Gastroesophageal sphincter (tissue), 4 donors: ENCODE data around the gene ZNRF3. TPM values are rescaled to one million over a fixed set of nuclear protein-coding genes. Genes with fewer than 3 reads are reported as not detected.

Experiments used
- ATAC-seq: fragments of 150-250 bp; one replicate; pipeline ENCODE4 v1.9.1; 2016; ENCODE audit warnings: mild to moderate bottlenecking, moderate library complexity
- H3K27ac ChIP-seq, 4 donors: fragments of 200-600 bp; sonication (generic) in 3 of 4; 1 replicate in 3 of 4; 2 replicates in 1 of 4; pipeline ENCODE4 v1.5.1; 2016 to 2019
- H3K27me3 ChIP-seq: fragments of 200-600 bp; sonication (generic); one replicate; pipeline ENCODE4 v1.5.1; 2019
- H3K36me3 ChIP-seq, 2 donors: fragments of 200-600 bp; sonication (generic); one replicate each; pipeline ENCODE4 v1.5.1; 2019; ENCODE audit warnings: control low read depth in 1 of 2
- H3K4me1 ChIP-seq, 3 donors: fragments of 200-600 bp; sonication (generic); 1 replicate in 2 of 3; 2 replicates in 1 of 3; pipeline ENCODE4 v1.5.1; 2016 to 2019; ENCODE audit warnings: control low read depth in 2 of 3
- H3K4me3 ChIP-seq, 2 donors: fragments of 200-600 bp; sonication (generic); one replicate each; pipeline ENCODE4 v1.5.1; 2019; ENCODE audit warnings: mild to moderate bottlenecking in 1 of 2, moderate library complexity in 1 of 2
- H3K9me3 ChIP-seq, 3 donors: fragments of 200-600 bp; sonication (generic); one replicate each; pipeline ENCODE4 v1.5.1; 2017 to 2019; ENCODE audit warnings: control low read depth in 2 of 3
- EP300 ChIP-seq: sonication (generic); formaldehyde crosslinking; IDR thresholded peaks from one replicate; pipeline ENCODE4 v1.6.1; 2017; ENCODE audit warnings: antibody characterized with exemption, mild to moderate bottlenecking
- POLR2A ChIP-seq, 2 donors: fragments of 450-650 bp; IDR thresholded peaks; one replicate each; pipeline ENCODE4 v1.6.1; 2017; ENCODE audit warnings: antibody characterized with exemption in 2 of 2, mild to moderate bottlenecking in 2 of 2, moderate library complexity in 1 of 2
- POLR2AphosphoS5 ChIP-seq: sonication (generic); formaldehyde crosslinking; IDR thresholded peaks from one replicate; pipeline ENCODE4 v1.6.1; 2017; ENCODE audit warnings: antibody characterized with exemption
- WGBS, 2 donors: methylation state at CpG; one replicate each; pipeline ENCODE4 v1.1.5; 2018; ENCODE audit warnings: low coverage in 1 of 2; 5-methylcytosine and 5-hydroxymethylcytosine counted together
- total RNA-seq, 4 donors: library from RNA; depleted of rRNA; stranded (reverse); fragments of >200 nt; gene quantifications; one replicate each; pipeline ENCODE4 v1.1.0, GENCODE V29; 2016
- TF ChIP-seq, protein P1 (sequence below), 4 experiments: fragments of 200-600 bp in 2 of 4; fragments of 450-650 bp in 2 of 4; sonication (generic) in 1 of 4; IDR thresholded peaks; one replicate each; pipeline ENCODE4 v1.5.1; 2017 to 2019; ENCODE audit warnings: antibody characterized with exemption in 4 of 4, mild to moderate bottlenecking in 2 of 4, moderate library complexity in 2 of 4

Gene ZNRF3
- total RNA-seq, 4 donors from 2014 or later: 14.8 to 27.7 (median 19.8) TPM

DNA sequence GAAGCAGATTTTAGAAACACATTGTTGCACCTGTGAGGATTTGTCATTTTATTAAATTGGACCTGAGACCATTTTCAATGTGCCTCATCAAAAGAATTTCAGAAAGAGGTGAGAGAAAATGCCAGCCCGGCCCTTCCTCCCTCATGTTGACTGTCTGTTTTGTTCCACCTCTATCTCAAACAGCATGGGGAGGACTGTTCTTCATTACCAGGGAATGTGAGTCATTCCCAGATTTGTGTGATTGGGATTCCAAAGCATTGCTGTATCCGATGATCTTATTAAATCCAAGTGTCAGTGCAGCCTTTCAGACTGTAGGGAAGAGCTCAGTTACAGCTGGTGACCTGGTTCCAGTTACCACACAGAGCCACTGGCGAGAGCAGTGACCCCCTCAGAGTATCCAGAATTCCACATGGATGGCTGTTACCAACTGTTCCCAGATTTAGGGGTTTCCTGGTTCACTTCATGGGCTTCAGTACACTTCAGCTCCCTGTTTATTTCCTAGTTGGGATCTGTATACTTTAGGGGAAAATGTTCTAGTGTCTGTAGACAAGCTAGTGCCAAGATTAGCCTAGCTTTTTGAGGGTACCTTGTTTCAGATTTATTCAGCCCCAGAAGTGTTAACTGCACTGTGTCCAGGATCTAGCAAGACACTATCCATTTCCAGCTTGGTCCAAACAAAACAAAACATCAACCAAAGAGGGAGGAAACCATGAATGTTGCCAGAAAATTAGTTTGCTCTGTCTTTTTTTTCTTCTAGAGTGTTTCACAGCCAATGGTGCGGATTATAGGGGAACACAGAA is 210.3 kb downstream of the ZNRF3 start:
- TF ChIP-seq EP300 (no peak), POLR2A (IDR thresholded peaks at IDR 0.05) (no peak), POLR2AphosphoS5 (peak; percentile 20)
- TF ChIP-seq, protein P1, sequence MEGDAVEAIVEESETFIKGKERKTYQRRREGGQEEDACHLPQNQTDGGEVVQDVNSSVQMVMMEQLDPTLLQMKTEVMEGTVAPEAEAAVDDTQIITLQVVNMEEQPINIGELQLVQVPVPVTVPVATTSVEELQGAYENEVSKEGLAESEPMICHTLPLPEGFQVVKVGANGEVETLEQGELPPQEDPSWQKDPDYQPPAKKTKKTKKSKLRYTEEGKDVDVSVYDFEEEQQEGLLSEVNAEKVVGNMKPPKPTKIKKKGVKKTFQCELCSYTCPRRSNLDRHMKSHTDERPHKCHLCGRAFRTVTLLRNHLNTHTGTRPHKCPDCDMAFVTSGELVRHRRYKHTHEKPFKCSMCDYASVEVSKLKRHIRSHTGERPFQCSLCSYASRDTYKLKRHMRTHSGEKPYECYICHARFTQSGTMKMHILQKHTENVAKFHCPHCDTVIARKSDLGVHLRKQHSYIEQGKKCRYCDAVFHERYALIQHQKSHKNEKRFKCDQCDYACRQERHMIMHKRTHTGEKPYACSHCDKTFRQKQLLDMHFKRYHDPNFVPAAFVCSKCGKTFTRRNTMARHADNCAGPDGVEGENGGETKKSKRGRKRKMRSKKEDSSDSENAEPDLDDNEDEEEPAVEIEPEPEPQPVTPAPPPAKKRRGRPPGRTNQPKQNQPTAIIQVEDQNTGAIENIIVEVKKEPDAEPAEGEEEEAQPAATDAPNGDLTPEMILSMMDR (IDR thresholded peaks at IDR 0.05): no peak
- Histone ChIP-seq H3K4me1 (peaks cover 0 to 29% (median 0%) of the 10 kb centered on the region in 3 donors), H3K4me3 (no peak overlapping the region), H3K36me3 (peaks cover 0 to 12% of the 10 kb centered on the region in 2 donors), H3K9me3 (no peaks in the 10 kb centered on the region), H3K27ac (peak overlapping the region in 3 of 4 donors; percentile 28 to 60 (median 50)), H3K27me3 (no peaks in the 10 kb centered on the region)
- ATAC-seq: peak; percentile 88
- 37 to 70% methylated on average over 2 to 4 of the region's 4 CpGs for WGBS, 2 donors

DNA sequence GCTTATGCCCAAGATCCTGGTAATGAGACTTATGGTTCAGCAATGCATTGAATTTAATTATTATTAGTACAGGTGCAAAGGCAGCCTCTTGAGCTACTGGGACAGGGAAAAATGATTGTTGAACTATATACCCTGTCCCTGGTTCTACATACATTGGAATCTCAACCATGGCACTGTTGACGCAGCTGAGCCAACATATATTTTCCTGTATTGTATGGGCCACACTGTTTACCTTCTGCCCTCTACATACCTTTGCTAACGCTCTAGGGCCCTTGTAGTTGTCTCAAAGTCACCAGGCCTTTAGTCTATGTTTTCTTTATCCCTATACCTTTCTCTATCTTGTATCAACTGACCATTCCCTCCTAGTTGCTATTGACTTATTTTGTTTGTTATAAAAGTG is 212.1 kb downstream of the ZNRF3 start:
- Histone ChIP-seq H3K9me3 (no peaks in the 10 kb centered on the region), H3K27me3 (no peaks in the 10 kb centered on the region), H3K27ac (no peak overlapping the region), H3K36me3 (peaks cover 0 to 29% of the 10 kb centered on the region in 2 donors), H3K4me1 (peaks cover 0 to 29% (median 0%) of the 10 kb centered on the region in 3 donors), H3K4me3 (no peak overlapping the region)
- no peak for ATAC-seq
- TF ChIP-seq EP300 (no peak), POLR2A (IDR thresholded peaks at IDR 0.05) (no peak), POLR2AphosphoS5 (no peak)
- TF ChIP-seq, protein P1 (IDR thresholded peaks at IDR 0.05): no peak
- 58 to 94% methylated on average over 2 of the region's 2 CpGs for WGBS, 2 donors

DNA sequence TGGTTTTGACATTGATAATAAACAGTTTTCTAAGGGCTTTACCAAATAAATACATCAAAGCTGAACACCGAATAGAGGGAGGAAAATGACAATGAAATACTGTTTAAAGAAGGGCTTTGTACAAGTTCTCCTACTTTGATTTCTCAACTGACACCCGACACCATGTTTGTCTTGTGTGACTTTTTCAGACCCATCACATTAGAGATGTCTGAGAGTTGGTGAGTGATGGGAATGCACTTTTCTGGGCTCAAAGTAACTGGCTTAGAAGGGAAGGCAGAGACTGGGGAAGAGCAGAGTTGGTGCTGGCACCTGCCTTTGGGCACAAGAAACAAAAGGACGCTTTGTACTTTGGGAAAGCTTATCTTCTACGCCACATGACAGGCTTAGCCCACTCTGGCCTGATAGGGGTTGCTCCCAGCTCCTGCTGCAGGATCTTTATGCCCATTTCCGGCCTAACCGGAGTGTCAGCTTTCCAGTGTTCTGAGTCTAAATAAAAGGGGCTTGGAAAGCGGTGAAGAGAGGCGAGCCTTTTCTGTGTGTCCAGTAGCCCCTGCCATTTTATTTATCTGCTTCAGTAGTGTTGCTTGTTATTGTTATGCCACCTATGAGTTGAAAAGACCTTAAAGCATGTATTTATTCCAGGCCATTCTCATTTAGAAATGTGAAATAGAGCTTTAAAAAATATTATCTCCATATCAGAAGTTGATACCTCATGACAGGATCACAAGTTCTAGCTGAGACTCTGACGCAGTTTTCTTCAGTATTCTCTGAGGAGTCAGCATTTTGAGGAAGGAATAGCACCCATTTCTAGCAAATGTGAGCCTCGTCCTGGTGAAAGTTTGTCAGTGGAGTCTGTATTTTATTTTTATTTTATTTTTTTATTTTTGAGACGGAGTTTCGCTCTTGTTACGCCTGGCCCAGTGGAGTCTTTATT is 213.6 kb downstream of the ZNRF3 start:
- Histone ChIP-seq H3K4me3 (no peak overlapping the region), H3K27ac (no peak overlapping the region), H3K36me3 (peaks cover 0 to 35% of the 10 kb centered on the region in 2 donors), H3K4me1 (peaks cover 0 to 22% (median 0%) of the 10 kb centered on the region in 3 donors), H3K9me3 (no peaks in the 10 kb centered on the region), H3K27me3 (no peaks in the 10 kb centered on the region)
- ATAC-seq: no peak
- WGBS, 2 donors: 87 to 89% methylated on average over 8 to 11 of the region's 13 CpGs
- TF ChIP-seq POLR2AphosphoS5 (no peak), POLR2A (IDR thresholded peaks at IDR 0.05) (no peak), EP300 (no peak)
- TF ChIP-seq, protein P1 (IDR thresholded peaks at IDR 0.05): no peak

DNA sequence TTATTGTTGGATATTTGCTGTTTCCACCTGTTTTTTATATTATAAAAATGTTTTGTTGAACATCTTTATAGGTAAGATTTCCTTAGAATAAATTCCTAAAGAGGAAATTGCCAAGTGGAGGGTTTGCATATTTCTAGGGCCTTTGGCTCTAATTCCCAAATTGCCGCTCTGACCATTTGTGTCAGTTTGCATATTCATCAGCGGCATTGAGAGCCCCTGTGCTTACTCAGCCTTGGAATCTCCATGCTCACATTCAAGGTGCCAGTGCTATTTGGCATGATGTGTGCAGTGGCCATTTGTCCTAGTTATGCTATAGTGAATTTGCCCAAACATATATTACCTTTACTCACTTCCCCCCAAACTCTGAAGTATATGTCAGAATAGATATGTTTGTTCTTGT is 214.9 kb downstream of the ZNRF3 start:
- ATAC-seq: no peak
- Histone ChIP-seq H3K27me3 (no peaks in the 10 kb centered on the region), H3K36me3 (peaks cover 0 to 35% of the 10 kb centered on the region in 2 donors), H3K4me1 (peaks cover 0 to 10% (median 0%) of the 10 kb centered on the region in 3 donors), H3K9me3 (no peaks in the 10 kb centered on the region), H3K27ac (no peak overlapping the region), H3K4me3 (no peak overlapping the region)
- 100% methylated on average over 2 of the region's 2 CpGs for WGBS, 2 donors
- TF ChIP-seq, protein P1 (IDR thresholded peaks at IDR 0.05): no peak
- TF ChIP-seq POLR2AphosphoS5 (no peak), POLR2A (IDR thresholded peaks at IDR 0.05) (no peak), EP300 (no peak)
